Keratinocyte (primary cell): ENCODE data around the gene BATF3.

Experiments
- CTCF ChIP-seq, 3 experiments: IDR thresholded peaks in 1 of 3; conservative IDR thresholded peaks in 1 of 3; optimal IDR thresholded peaks in 1 of 3; 2 replicates in 2 of 3; 3 replicates in 1 of 3; pipeline versions ENCODE3 to v1.5.1; 2011; ENCODE audit warnings: low read length in 3 of 3, mild to moderate bottlenecking in 3 of 3, moderate library complexity in 2 of 3, control low read depth in 1 of 3, inconsistent platforms in 1 of 3; ENCODE audit not compliant: insufficient read depth in 2 of 3; ENCODE audit errors: extremely low read depth in 1 of 3
- EZH2 ChIP-seq: IDR thresholded peaks from one replicate; pipeline ENCODE4 v1.6.1; 2012; ENCODE audit warnings: inconsistent platforms, mild to moderate bottlenecking, low read length, moderate library complexity

- TF ChIP-seq EZH2 (no peak), CTCF (optimal IDR thresholded peaks at IDR 0.05 in 1 of 3, IDR thresholded peaks at IDR 0.05 in 1 of 3, conservative IDR thresholded peaks at IDR 0.05 in 1 of 3; ENCODE audit: extremely low read depth in 1 of 3, insufficient read depth in 2 of 3, low read length in 3 of 3) (no peak)
These were observed 8.0 kb downstream of the BATF3 start for GRCh38 chr1:212691561-212692071.
